Parathyroid adenoma (tissue), 2 donors: ENCODE data around the gene RPS16.

Source experiments
- H2AFZ ChIP-seq: fragments of 300-600 bp; sonication (generic); one replicate; pipeline ENCODE4 v1.7.0; 2017; ENCODE audit warnings: antibody characterized with exemption, mild to moderate bottlenecking
- H3K27ac ChIP-seq: fragments of 300-600 bp; sonication (generic); one replicate; pipeline ENCODE4 v1.7.0; 2017
- H3K27me3 ChIP-seq: fragments of 300-600 bp; sonication (generic); one replicate; pipeline ENCODE4 v1.7.0; 2017; ENCODE audit warnings: low read length; ENCODE audit not compliant: control insufficient read depth, insufficient read depth
- H3K36me3 ChIP-seq: fragments of 300-600 bp; sonication (generic); one replicate; pipeline ENCODE4 v1.7.0; 2017; ENCODE audit warnings: low read length; ENCODE audit not compliant: control insufficient read depth, insufficient read depth
- H3K4me1 ChIP-seq: fragments of 300-600 bp; sonication (generic); one replicate; pipeline ENCODE4 v1.7.0; 2017; ENCODE audit warnings: control low read depth
- H3K4me2 ChIP-seq: fragments of 300-600 bp; sonication (generic); one replicate; pipeline ENCODE4 v1.7.0; 2017; ENCODE audit warnings: low read length
- H3K4me3 ChIP-seq: fragments of 300-600 bp; sonication (generic); one replicate; pipeline ENCODE4 v1.7.0; 2017; ENCODE audit warnings: low read depth, low read length
- H3K79me2 ChIP-seq: fragments of 300-600 bp; sonication (generic); one replicate; pipeline ENCODE4 v1.7.0; 2017; ENCODE audit warnings: control low read depth
- H3K9ac ChIP-seq: fragments of 300-600 bp; sonication (generic); one replicate; pipeline ENCODE4 v1.7.0; 2017; ENCODE audit warnings: mild to moderate bottlenecking
- H3K9me3 ChIP-seq: fragments of 300-600 bp; sonication (generic); one replicate; pipeline ENCODE4 v1.7.0; 2017; ENCODE audit warnings: low read length; ENCODE audit not compliant: control insufficient read depth
- CTCF ChIP-seq: fragments of 300-600 bp; sonication (generic); IDR thresholded peaks from one replicate; pipeline ENCODE4 v1.7.0; 2017; ENCODE audit warnings: antibody characterized with exemption, mild to moderate bottlenecking
- donor health status: primary hyperparathyroidism.

Gene RPS16

GRCh38 chr19:39407660-39408391, 27.9 kb downstream of the RPS16 start:
- TF ChIP-seq CTCF: no peak
- no peaks in the 10 kb centered on the region for H3K9me3 ChIP-seq
- peaks cover 14% of the 10 kb centered on the region for H3K79me2 ChIP-seq
- H3K36me3 ChIP-seq: no peaks in the 10 kb centered on the region
- H3K27me3 ChIP-seq: no peaks in the 10 kb centered on the region
- peak overlapping the region; percentile 95 for H3K4me2 ChIP-seq
- peak overlapping the region; percentile 100 for H3K27ac ChIP-seq
- H3K4me1 ChIP-seq: peaks cover 28% of the 10 kb centered on the region
- no peak overlapping the region for H2AFZ ChIP-seq
- peak overlapping the region; percentile 77 for H3K4me3 ChIP-seq
- peak overlapping the region; percentile 99 for H3K9ac ChIP-seq

- Histone ChIP-seq H2AFZ (peak overlapping the region; percentile 65), H3K27me3 (no peaks in the 10 kb centered on the region), H3K4me2 (peak overlapping the region; percentile 95), H3K4me1 (peaks cover 28% of the 10 kb centered on the region), H3K4me3 (peak overlapping the region; percentile 77), H3K36me3 (no peaks in the 10 kb centered on the region), H3K9me3 (no peaks in the 10 kb centered on the region), H3K27ac (peak overlapping the region; percentile 100), H3K9ac (peak overlapping the region; percentile 99), H3K79me2 (peaks cover 14% of the 10 kb centered on the region)
- no peak for TF ChIP-seq CTCF
Observed at GRCh38 chr19:39407410-39407659, 28.4 kb downstream of the RPS16 start.

- Histone ChIP-seq H3K4me2 (peak within 1 kb of the TSS; percentile 95), H3K4me1 (peaks cover 33% of the 10 kb centered on the region), H3K9ac (peak within 1 kb of the TSS; percentile 99), H3K79me2 (peaks cover 14% of the 10 kb centered on the region), H3K27ac (peak within 1 kb of the TSS; percentile 100), H3K36me3 (no peaks in the 10 kb centered on the region), H2AFZ (peak within 1 kb of the TSS; percentile 65), H3K9me3 (no peaks in the 10 kb centered on the region), H3K27me3 (no peaks in the 10 kb centered on the region), H3K4me3 (peak within 1 kb of the TSS; percentile 77)
- TF ChIP-seq CTCF: peak; percentile 8
Observed at GRCh38 chr19:39406656-39407409, 28.9 kb downstream of the RPS16 start, which contains the start of gene ZFP36. ZFP36 (plus strand) TSS chr19:39406847; CDS start chr19:39406905, 58 bp downstream.

GRCh38 chr19:39405958-39406655, 29.6 kb downstream of the RPS16 start:
- Histone ChIP-seq H3K36me3 (no peaks in the 10 kb centered on the region), H3K27me3 (no peaks in the 10 kb centered on the region), H3K4me2 (peak overlapping the region; percentile 95), H3K27ac (peak overlapping the region; percentile 100), H3K4me1 (peaks cover 34% of the 10 kb centered on the region), H3K9me3 (no peaks in the 10 kb centered on the region), H3K79me2 (peaks cover 14% of the 10 kb centered on the region), H2AFZ (peak overlapping the region; percentile 49), H3K4me3 (peak overlapping the region; percentile 77), H3K9ac (no peak overlapping the region)
- no peak for TF ChIP-seq CTCF
